ENCODE results near the gene RPIA.

DNA sequence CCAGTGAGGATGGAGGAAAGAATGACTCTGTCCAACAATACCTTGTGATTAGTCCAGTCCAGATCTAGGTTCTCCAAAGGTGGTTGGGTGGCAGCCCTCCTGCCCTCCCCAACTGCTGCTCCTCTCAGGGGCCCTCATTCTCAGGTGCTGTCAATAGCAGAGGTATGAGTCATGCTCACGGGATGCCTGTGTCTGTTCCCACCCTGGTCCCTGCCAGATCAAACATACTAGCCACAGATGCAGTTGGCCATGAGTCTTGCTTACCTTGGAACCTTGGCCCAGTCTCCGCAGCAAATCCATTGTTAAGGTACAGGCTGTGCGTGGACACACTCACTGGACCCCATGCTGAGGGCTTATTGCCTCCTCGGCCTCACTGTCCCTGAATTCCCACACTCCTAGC is 24.9 kb upstream of the RPIA start:
- TF ChIP-seq, protein P1, sequence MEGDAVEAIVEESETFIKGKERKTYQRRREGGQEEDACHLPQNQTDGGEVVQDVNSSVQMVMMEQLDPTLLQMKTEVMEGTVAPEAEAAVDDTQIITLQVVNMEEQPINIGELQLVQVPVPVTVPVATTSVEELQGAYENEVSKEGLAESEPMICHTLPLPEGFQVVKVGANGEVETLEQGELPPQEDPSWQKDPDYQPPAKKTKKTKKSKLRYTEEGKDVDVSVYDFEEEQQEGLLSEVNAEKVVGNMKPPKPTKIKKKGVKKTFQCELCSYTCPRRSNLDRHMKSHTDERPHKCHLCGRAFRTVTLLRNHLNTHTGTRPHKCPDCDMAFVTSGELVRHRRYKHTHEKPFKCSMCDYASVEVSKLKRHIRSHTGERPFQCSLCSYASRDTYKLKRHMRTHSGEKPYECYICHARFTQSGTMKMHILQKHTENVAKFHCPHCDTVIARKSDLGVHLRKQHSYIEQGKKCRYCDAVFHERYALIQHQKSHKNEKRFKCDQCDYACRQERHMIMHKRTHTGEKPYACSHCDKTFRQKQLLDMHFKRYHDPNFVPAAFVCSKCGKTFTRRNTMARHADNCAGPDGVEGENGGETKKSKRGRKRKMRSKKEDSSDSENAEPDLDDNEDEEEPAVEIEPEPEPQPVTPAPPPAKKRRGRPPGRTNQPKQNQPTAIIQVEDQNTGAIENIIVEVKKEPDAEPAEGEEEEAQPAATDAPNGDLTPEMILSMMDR (conservative IDR thresholded peaks at IDR 0.05 in 1 of 2, IDR thresholded peaks at IDR 0.05 in 1 of 2; ENCODE audit: extremely low read depth in 1 of 2, insufficient read depth in 1 of 2, low read depth in 1 of 2, low read length in 2 of 2): no peak
- no peak for TF ChIP-seq EZH2 (IDR thresholded peaks at IDR 0.05; ENCODE audit: borderline replicate concordance, low read length)
